Stimulated activated CD8-positive, alpha-beta memory T cell treated with anti-CD3 and anti-CD28 coated beads, Interleukin-15, amount 100 ng/mL, for 1 hour (primary cell): ENCODE results near the gene UPP1.
A peak's percentile ranks its signal among the peaks of the same experiment; 100 is the strongest.
"Not testable (repeated sequence)": the region's sequence is repeated elsewhere in the genome, so short reads cannot be mapped to it uniquely, and the experiment has no call there.

Source experiments
- DNase-seq: peaks from one replicate; pipeline ENCODE4 v3.0.0-alpha.2; 2020; ENCODE audit warnings: low read depth

Gene UPP1

GRCh38 chr7:48111596-48111995 is 22.5 kb downstream of the UPP1 start:
- DNase-seq = no peak

GRCh38 chr7:48112401-48113165 is 23.5 kb downstream of the UPP1 start:
- DNase-seq = no peak

- no peak for DNase-seq
Measured at GRCh38 chr7:48113275-48113674, 24.2 kb downstream of the UPP1 start.

- no peak for DNase-seq
Measured at GRCh38 chr7:48114115-48114514, 25.1 kb downstream of the UPP1 start.

- DNase-seq = no peak
Measured at GRCh38 chr7:48114589-48114988, 25.5 kb downstream of the UPP1 start.

GRCh38 chr7:48116043-48116442 is 27.0 kb downstream of the UPP1 start:
- DNase-seq = no peak

GRCh38 chr7:48118041-48118440 is 29.0 kb downstream of the UPP1 start:
- DNase-seq = no peak

- not testable (repeated sequence) for DNase-seq
Measured at GRCh38 chr7:48120536-48120935, 31.5 kb downstream of the UPP1 start.

GRCh38 chr7:48126037-48126436 is 37.0 kb downstream of the UPP1 start:
- DNase-seq = no peak

GRCh38 chr7:48130658-48131108 is 41.6 kb downstream of the UPP1 start:
- DNase-seq = no peak

- DNase-seq = no peak
Measured at GRCh38 chr7:48132792-48133191, 43.7 kb downstream of the UPP1 start.

- no peak for DNase-seq
Measured at GRCh38 chr7:48139459-48139858, 50.4 kb downstream of the UPP1 start.

GRCh38 chr7:48140001-48140681 is 51.1 kb downstream of the UPP1 start:
- no peak for DNase-seq

- DNase-seq = no peak
Measured at GRCh38 chr7:48141521-48141920, 52.5 kb downstream of the UPP1 start.

GRCh38 chr7:48144291-48144768 is 55.3 kb downstream of the UPP1 start:
- DNase-seq = no peak

- DNase-seq = no peak
Measured at GRCh38 chr7:48147078-48147591, 58.1 kb downstream of the UPP1 start.

- DNase-seq = not testable (repeated sequence)
Measured at GRCh38 chr7:48147690-48148089, 58.6 kb downstream of the UPP1 start.

- DNase-seq = no peak
Measured at GRCh38 chr7:48148311-48148710, 59.2 kb downstream of the UPP1 start.

GRCh38 chr7:48149058-48149457 is 60.0 kb downstream of the UPP1 start:
- no peak for DNase-seq

GRCh38 chr7:48150086-48150485 is 61.0 kb downstream of the UPP1 start:
- DNase-seq = no peak

GRCh38 chr7:48154792-48155413 is 65.8 kb downstream of the UPP1 start:
- peak; percentile 10 for DNase-seq
